OCI-LY7 (cell line): ENCODE data around the gene PRR14. TPM values are rescaled to one million over a fixed set of nuclear protein-coding genes. Genes with fewer than 3 reads are reported as not detected.
A peak's percentile ranks its signal among the peaks of the same experiment; 100 is the strongest.

ENCODE experiments used
- BruUV-seq: library from RNA; stranded (reverse); fragments of 400-500 nt; replicated peaks from 2 replicates; lab custom pipeline; 2021; lab: Mats Ljungman, UMichigan
- CTCF ChIA-PET: fragments of 300-600 bp; sonication (Branson Sonifier 250); formaldehyde crosslinking; loops from one replicate; lab custom pipeline; 2022; ENCODE audit warnings: antibody characterized with exemption; ENCODE audit not compliant: unreplicated experiment; lab: Charles Lee
- POLR2A ChIA-PET: fragments of 300-600 bp; sonication (Branson Sonifier 250); formaldehyde crosslinking; loops from one replicate; lab custom pipeline; 2022; ENCODE audit warnings: antibody characterized with exemption; lab: Charles Lee
- DNase-seq: peaks from one replicate; pipeline ENCODE4 v3.0.0-alpha.2; 2015; ENCODE audit warnings: low spot score
- H2AFZ ChIP-seq: fragments of 200-600 bp; sonication (generic), shearing (Covaris generic); 2 replicates; pipeline ENCODE4 v1.6.1; 2014; ENCODE audit warnings: mild to moderate bottlenecking, antibody characterized with exemption, low read length, moderate library complexity
- H3K27ac ChIP-seq: fragments of 200-600 bp; sonication (generic); 2 replicates; pipeline ENCODE4 v1.5.1; 2014; ENCODE audit warnings: mixed run types, low read depth, mild to moderate bottlenecking, moderate library complexity, low read length, inconsistent platforms; ENCODE audit not compliant: poor library complexity, severe bottlenecking
- H3K36me3 ChIP-seq: fragments of 200-600 bp; sonication (generic); 2 replicates; pipeline ENCODE4 v1.6.1; 2014; ENCODE audit warnings: mild to moderate bottlenecking, antibody characterized with exemption, low read length, moderate library complexity, mixed read lengths; ENCODE audit not compliant: insufficient read depth
- H3K4me1 ChIP-seq: fragments of 200-600 bp; sonication (generic); 2 replicates; pipeline ENCODE4 v1.5.1; 2014; ENCODE audit warnings: mild to moderate bottlenecking, low read length; ENCODE audit not compliant: insufficient read depth, poor library complexity, severe bottlenecking
- H3K4me2 ChIP-seq: fragments of 200-600 bp; sonication (generic); 2 replicates; pipeline ENCODE4 v1.6.1; 2014; ENCODE audit warnings: mild to moderate bottlenecking, low read length
- H3K4me3 ChIP-seq: fragments of 200-600 bp; sonication (generic); 2 replicates; pipeline ENCODE4 v1.5.1; 2014; ENCODE audit warnings: mild to moderate bottlenecking, low read depth, low read length; ENCODE audit not compliant: poor library complexity, severe bottlenecking
- H3K79me2 ChIP-seq: fragments of 200-600 bp; sonication (generic); 2 replicates; pipeline ENCODE4 v1.6.1; 2016; ENCODE audit warnings: low read depth, mild to moderate bottlenecking, low read length, moderate library complexity, mixed read lengths; ENCODE audit not compliant: insufficient read depth
- H3K9me2 ChIP-seq: fragments of 200-600 bp; sonication (generic); 2 replicates; pipeline ENCODE4 v1.6.1; 2016; ENCODE audit warnings: mild to moderate bottlenecking, low read length, mixed read lengths; ENCODE audit not compliant: insufficient read depth
- H3K9me3 ChIP-seq: fragments of 200-600 bp; sonication (generic); 2 replicates; pipeline ENCODE4 v1.6.1; 2014; ENCODE audit warnings: mild to moderate bottlenecking, mixed run types, low read length, mixed read lengths
- H4K20me1 ChIP-seq: fragments of 200-600 bp; sonication (generic); 2 replicates; pipeline ENCODE4 v1.6.1; 2014; ENCODE audit warnings: mild to moderate bottlenecking, antibody characterized with exemption, low read length, moderate library complexity, mixed read lengths; ENCODE audit not compliant: insufficient read depth
- EZH2phosphoT487 ChIP-seq: fragments of 200-600 bp; sonication (generic); IDR thresholded peaks from 2 replicates; pipeline ENCODE4 v1.6.1; 2018; ENCODE audit warnings: low read depth, borderline replicate concordance, mild to moderate bottlenecking, mixed run types, antibody characterized with exemption, low read length, moderate library complexity, mixed read lengths
- intact Hi-C: fragments of 100-400 bp; cut with micrococcal nuclease; formaldehyde crosslinking; loops from one replicate; pipeline ENCODE4 v1.10.0; 2022; ENCODE audit not compliant: unreplicated experiment
- total RNA-seq, 2 experiments: library from RNA; depleted of rRNA in 1 of 2; stranded (reverse); fragments of >200 nt in 1 of 2; shearing (Covaris generic) in 1 of 2; gene quantifications; 2 replicates each; pipeline ENCODE4 v1.2.3, GENCODE V29; 2014 to 2022
- TF ChIP-seq, protein P1 (sequence below): fragments of 200-600 bp; sonication (generic); conservative IDR thresholded peaks from 2 replicates; pipeline ENCODE4 v1.5.1; 2014; ENCODE audit warnings: mild to moderate bottlenecking, antibody characterized with exemption, low read length, moderate library complexity, mixed read lengths

PRR14 gene
- total RNA-seq, 2 experiments from 2014 or later, result 33.2 to 75.5 TPM

DNA sequence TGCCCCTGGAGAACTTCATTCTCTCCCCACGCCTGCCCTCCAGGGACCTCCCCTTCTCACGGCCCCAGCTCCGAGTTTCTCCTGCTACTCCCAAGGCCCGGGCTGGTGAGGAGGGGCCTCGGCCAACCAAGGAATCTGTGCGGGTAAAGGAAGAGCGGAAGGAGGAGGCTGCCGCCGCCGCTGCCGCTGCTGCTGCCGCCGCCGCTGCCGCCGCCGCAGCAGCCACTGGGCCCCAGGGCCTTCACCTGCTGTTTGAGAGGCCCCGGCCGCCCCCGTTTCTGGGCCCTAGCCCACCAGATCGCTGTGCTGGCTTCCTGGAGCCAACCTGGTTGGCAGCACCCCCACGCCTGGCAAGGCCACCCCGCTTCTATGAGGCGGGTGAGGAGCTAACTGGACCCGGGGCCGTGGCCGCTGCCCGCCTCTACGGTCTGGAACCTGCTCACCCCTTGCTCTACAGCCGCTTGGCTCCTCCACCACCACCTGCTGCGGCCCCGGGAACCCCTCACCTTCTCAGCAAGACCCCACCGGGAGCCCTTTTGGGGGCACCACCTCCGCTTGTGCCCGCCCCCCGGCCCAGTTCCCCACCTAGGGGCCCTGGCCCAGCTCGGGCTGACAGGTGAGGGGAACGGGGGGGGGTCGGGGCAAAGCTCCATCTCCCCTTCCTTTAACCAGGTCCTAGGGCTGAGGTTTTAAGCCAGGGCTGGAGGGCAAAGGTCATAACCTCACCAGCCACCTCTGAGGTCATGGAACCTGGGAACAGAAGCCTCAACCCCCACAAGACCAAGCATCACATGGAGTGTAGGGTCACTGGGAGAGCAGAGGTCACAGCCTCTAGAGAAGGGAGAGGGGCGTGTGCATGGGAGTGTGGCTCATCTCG, 18.5 kb downstream of the PRR14 start:
- no peak for TF ChIP-seq EZH2phosphoT487
- TF ChIP-seq, protein P1, sequence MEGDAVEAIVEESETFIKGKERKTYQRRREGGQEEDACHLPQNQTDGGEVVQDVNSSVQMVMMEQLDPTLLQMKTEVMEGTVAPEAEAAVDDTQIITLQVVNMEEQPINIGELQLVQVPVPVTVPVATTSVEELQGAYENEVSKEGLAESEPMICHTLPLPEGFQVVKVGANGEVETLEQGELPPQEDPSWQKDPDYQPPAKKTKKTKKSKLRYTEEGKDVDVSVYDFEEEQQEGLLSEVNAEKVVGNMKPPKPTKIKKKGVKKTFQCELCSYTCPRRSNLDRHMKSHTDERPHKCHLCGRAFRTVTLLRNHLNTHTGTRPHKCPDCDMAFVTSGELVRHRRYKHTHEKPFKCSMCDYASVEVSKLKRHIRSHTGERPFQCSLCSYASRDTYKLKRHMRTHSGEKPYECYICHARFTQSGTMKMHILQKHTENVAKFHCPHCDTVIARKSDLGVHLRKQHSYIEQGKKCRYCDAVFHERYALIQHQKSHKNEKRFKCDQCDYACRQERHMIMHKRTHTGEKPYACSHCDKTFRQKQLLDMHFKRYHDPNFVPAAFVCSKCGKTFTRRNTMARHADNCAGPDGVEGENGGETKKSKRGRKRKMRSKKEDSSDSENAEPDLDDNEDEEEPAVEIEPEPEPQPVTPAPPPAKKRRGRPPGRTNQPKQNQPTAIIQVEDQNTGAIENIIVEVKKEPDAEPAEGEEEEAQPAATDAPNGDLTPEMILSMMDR, result no peak
- Histone ChIP-seq H2AFZ (no peak overlapping the region), H3K9me2 (no peaks in the 10 kb centered on the region), H3K4me1 (no peaks in the 10 kb centered on the region), H3K36me3 (peaks cover 66% of the 10 kb centered on the region), H3K4me2 (no peak overlapping the region), H3K79me2 (no peaks in the 10 kb centered on the region), H4K20me1 (no peaks in the 10 kb centered on the region), H3K27ac (no peak overlapping the region), H3K9me3 (no peaks in the 10 kb centered on the region), H3K4me3 (no peak overlapping the region)
- no TSS peak for BruUV-seq
- intact Hi-C loops, result no loop called here
- ChIA-PET CTCF (no interaction called here), POLR2A (no interaction called here)
- no peak for DNase-seq

DNA sequence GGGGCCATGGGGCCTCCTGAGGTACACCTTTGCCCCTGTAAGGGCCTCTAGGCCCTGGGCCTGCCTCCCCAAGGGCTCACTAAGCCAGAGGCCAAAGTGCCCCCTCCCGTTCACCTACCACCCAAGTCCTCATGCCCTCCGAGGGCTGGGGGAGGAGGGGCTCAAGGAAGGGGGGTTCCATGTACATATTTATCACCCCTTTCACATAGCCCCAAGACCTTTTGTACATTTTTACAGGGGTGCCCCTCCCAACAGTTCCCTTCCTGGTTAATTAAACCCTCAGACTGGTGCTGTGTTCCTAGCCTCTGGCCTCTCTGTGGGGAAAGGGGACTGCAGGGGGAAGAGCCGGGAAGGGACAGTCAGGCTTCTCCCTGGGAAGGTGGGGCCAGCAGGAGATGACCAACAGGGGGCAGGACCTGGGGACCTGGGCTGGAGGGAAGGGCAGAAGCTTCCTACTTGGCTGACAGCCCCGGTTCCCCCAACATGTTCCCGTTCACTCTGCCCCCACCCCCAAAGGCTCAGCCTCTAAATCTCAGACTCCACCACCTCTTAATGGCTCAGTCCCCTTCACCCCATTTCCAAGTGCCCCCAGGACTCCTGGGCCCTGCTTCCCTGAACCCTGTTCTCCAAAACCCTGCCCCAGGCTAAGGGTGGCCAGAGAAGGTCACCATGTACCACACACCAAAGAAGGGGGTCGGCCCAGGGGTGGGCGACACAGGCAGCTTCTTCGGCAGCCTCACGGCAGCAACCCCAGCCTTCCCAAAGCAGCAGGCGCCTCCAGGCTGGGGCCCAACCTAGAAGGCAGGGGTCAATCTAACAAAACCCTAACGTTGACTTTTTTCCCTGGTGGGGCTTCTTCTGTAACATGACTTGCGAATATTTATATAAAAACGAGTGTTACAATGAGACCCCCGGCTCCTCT, 19.4 kb downstream of the PRR14 start:
- H3K79me2 ChIP-seq, result no peaks in the 10 kb centered on the region
- no peak overlapping the region for H2AFZ ChIP-seq
- DNase-seq, result no peak
- no peak overlapping the region for H3K4me2 ChIP-seq
- no peaks in the 10 kb centered on the region for H3K9me2 ChIP-seq
- intact Hi-C loops, result no loop called here
- ChIA-PET POLR2A (no interaction called here), CTCF (no interaction called here)
- H3K9me3 ChIP-seq, result no peaks in the 10 kb centered on the region
- H3K36me3 ChIP-seq, result peaks cover 58% of the 10 kb centered on the region
- H3K4me3 ChIP-seq, result no peak overlapping the region
- TF ChIP-seq EZH2phosphoT487, result no peak
- TF ChIP-seq, protein P1, result no peak
- TSS peak; percentile 84 for BruUV-seq
- no peaks in the 10 kb centered on the region for H4K20me1 ChIP-seq
- H3K4me1 ChIP-seq, result no peaks in the 10 kb centered on the region
- H3K27ac ChIP-seq, result no peak overlapping the region
